Measurements from ENCODE around the gene FOXC1.

GRCh38 chr6:1624058-1624850 is 14.5 kb downstream of the FOXC1 start:
- TF ChIP-seq GATA3 (IDR thresholded peaks at IDR 0.05; ENCODE audit: low read depth, low read length) (no peak), GATA2 (IDR thresholded peaks at IDR 0.05; ENCODE audit: low read depth, low read length) (no peak)

Data from SH-SY5Y (cell line).